GM12874 (cell line): ENCODE data around the gene DNER.

ENCODE experiments used
- CTCF ChIP-seq: IDR thresholded peaks from 2 replicates; pipeline ENCODE4 v1.5.1; 2011; ENCODE audit warnings: low read depth, mild to moderate bottlenecking, control low read depth, low read length, moderate library complexity; ENCODE audit not compliant: insufficient read depth

Gene DNER

GRCh38 chr2:229660951-229661350 lies 53.4 kb downstream of the DNER start:
- TF ChIP-seq CTCF: no peak

GRCh38 chr2:229660391-229660790 lies 54.0 kb downstream of the DNER start:
- TF ChIP-seq CTCF: no peak

- no peak for TF ChIP-seq CTCF
Measured at GRCh38 chr2:229658004-229658403, 56.4 kb downstream of the DNER start.

- TF ChIP-seq CTCF: no peak
Measured at GRCh38 chr2:229654437-229654836, 59.9 kb downstream of the DNER start.

GRCh38 chr2:229653531-229653930 lies 60.8 kb downstream of the DNER start:
- no peak for TF ChIP-seq CTCF

DNA sequence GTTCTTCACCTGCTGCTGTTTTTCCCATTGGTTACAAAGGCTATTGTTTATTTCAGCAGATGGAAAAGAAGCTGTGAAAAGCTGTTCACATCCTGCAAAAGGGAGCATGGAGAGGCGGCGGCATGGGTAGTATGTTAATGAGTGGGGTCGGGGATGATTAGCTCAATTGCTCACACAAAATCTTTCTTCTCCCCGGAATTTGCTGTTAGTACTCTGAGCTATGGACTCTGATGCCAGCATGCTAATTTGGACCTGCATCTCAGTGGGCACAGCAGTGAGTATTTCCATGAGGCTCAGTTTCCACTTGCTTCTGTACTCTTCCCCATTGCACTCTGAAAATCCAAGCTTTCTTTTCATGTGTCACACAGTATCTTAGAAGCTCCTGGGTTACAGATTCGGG lies 61.6 kb downstream of the DNER start:
- TF ChIP-seq CTCF: no peak

- TF ChIP-seq CTCF: no peak
Measured at GRCh38 chr2:229650901-229651300, 63.5 kb downstream of the DNER start.

DNA sequence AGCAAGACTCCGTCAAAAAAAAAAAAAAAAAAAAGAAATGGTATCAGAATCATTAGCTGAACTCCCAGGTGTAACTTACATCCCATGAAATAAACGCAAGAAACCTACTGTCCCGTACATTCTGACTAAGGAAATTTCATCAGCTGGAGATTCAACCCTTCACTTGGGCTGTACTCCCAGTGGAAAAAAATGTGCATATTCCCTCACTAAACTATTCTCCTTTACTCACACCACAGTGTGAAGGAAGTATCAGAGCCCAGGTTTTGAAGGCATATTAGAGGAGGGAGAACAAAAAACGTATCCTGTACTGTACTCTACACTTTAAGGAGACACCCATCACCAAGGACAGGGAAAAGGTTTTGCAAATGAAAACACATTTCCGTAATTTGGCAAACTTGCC lies 64.3 kb downstream of the DNER start:
- TF ChIP-seq CTCF: no peak
